Mesendoderm (in vitro differentiated cells): ENCODE results near the gene ARID5B.
"Not testable (repeated sequence)": the region's sequence is repeated elsewhere in the genome, so short reads cannot be mapped to it uniquely, and the experiment has no call there.

ENCODE experiments used
- DNase-seq: peaks from one replicate; pipeline ENCODE4 v3.0.0; 2013
- H2AK5ac ChIP-seq: 2 replicates; pipeline ENCODE4 v1.6.1; 2013; ENCODE audit warnings: low read length, inconsistent platforms
- H2BK120ac ChIP-seq: 2 replicates; pipeline ENCODE4 v1.6.1; 2013; ENCODE audit warnings: low read depth, mild to moderate bottlenecking, low read length, moderate library complexity, mixed read lengths
- H2BK15ac ChIP-seq: replicated peaks from 2 replicates; pipeline ENCODE4 v1.6.1; 2013; ENCODE audit warnings: low read depth, mild to moderate bottlenecking, moderate library complexity
- H2BK5ac ChIP-seq: 2 replicates; pipeline ENCODE4 v1.6.1; 2013; ENCODE audit warnings: low read length, inconsistent platforms
- H3K18ac ChIP-seq: 2 replicates; pipeline ENCODE4 v1.6.1; 2013; ENCODE audit warnings: mild to moderate bottlenecking, low read length, mixed read lengths
- H3K23ac ChIP-seq: one replicate; pipeline ENCODE4 v1.6.1; 2013; ENCODE audit warnings: low read length
- H3K27ac ChIP-seq: 2 replicates; pipeline ENCODE4 v1.5.1; 2013; ENCODE audit warnings: low read depth, mild to moderate bottlenecking, inconsistent platforms, low read length, moderate library complexity
- H3K27me3 ChIP-seq: 2 replicates; pipeline ENCODE4 v1.6.1; 2013; ENCODE audit warnings: low read length, control low read depth, mild to moderate bottlenecking, inconsistent platforms; ENCODE audit not compliant: insufficient read depth, poor library complexity
- H3K36me3 ChIP-seq: 2 replicates; pipeline ENCODE4 v1.6.1; 2013; ENCODE audit warnings: low read length, inconsistent platforms; ENCODE audit not compliant: control insufficient read depth, insufficient read depth
- H3K4ac ChIP-seq: one replicate; pipeline ENCODE4 v1.6.1; 2013; ENCODE audit warnings: low read depth, mild to moderate bottlenecking, low read length, moderate library complexity
- H3K4me1 ChIP-seq: 2 replicates; pipeline ENCODE4 v1.6.1; 2013; ENCODE audit warnings: low read depth, low read length, inconsistent platforms; ENCODE audit not compliant: control insufficient read depth
- H3K4me2 ChIP-seq: 2 replicates; pipeline ENCODE4 v1.6.1; 2013; ENCODE audit warnings: low read length
- H3K4me3 ChIP-seq: 2 replicates; pipeline ENCODE4 v1.5.1; 2013; ENCODE audit warnings: mild to moderate bottlenecking, low read length
- H3K56ac ChIP-seq: one replicate; pipeline ENCODE4 v1.6.1; 2013; ENCODE audit warnings: low read length
- H3K79me1 ChIP-seq: 2 replicates; pipeline ENCODE4 v1.6.1; 2013; ENCODE audit warnings: low read length, inconsistent platforms
- H3K79me2 ChIP-seq: 2 replicates; pipeline ENCODE4 v1.6.1; 2013; ENCODE audit warnings: mild to moderate bottlenecking, low read length; ENCODE audit not compliant: control insufficient read depth, insufficient read depth
- H3K9ac ChIP-seq: 2 replicates; pipeline ENCODE4 v1.6.1; 2013; ENCODE audit warnings: low read length, inconsistent platforms
- H4K5ac ChIP-seq: one replicate; pipeline ENCODE4 v1.6.1; 2013; ENCODE audit warnings: low read length
- H4K8ac ChIP-seq: one replicate; pipeline ENCODE4 v1.6.1; 2013; ENCODE audit warnings: low read depth, mild to moderate bottlenecking, control low read depth, low read length, moderate library complexity
- WGBS: extraction: QIAGEN DNeasy Blood & Tissue Kit; methylation state at CpG from one replicate; pipeline ENCODE4 v1.1.7; 2013; ENCODE audit warnings: low lambda C conversion rate, missing lambda C conversion rate; ENCODE audit not compliant: insufficient coverage; ENCODE audit errors: extremely low coverage; 5-methylcytosine and 5-hydroxymethylcytosine counted together

Gene ARID5B

DNA sequence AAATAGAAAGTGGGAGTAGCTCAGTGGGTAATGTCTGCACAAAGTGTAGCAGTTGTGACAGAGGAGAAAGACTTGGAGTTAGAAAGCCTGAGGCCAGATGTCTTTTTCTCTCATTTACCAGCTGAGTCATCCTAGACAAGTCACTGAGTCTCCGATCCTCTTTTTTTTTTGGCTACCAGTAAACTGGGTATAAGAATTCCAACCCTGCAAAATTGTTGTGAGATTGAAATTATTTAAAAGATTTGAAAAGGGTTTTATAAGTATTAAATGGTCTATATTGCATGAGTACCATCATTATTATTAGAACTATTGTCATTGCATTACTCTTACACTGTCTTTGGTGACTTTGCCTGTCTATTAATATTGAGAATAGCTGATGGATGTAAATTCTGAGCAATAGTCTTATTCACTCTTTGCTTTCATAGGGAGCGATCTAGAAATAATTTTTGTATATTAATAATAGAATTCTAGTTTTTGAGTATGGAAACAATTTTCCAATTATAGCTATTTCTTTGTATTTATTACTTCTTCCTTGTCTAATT lies 74.0 kb downstream of the ARID5B start:
- Histone ChIP-seq H3K23ac (no peak overlapping the region), H3K79me1 (no peaks in the 10 kb centered on the region), H3K27me3 (no peaks in the 10 kb centered on the region), H3K27ac (no peak overlapping the region), H4K5ac (no peak overlapping the region), H2BK15ac (no peak overlapping the region), H2BK5ac (no peak overlapping the region), H3K4me1 (no peaks in the 10 kb centered on the region), H3K79me2 (no peaks in the 10 kb centered on the region), H3K4ac (no peak overlapping the region), H2AK5ac (no peak overlapping the region), H3K18ac (no peak overlapping the region), H4K8ac (no peak overlapping the region), H3K4me2 (no peak overlapping the region), H3K4me3 (no peak overlapping the region), H3K36me3 (no peaks in the 10 kb centered on the region), H3K56ac (no peak overlapping the region), H3K9ac (no peak overlapping the region), H2BK120ac (no peak overlapping the region)
- peak; percentile 34 for DNase-seq
- no CpG with 5 or more reads among the region's 2 CpGs for WGBS

DNA sequence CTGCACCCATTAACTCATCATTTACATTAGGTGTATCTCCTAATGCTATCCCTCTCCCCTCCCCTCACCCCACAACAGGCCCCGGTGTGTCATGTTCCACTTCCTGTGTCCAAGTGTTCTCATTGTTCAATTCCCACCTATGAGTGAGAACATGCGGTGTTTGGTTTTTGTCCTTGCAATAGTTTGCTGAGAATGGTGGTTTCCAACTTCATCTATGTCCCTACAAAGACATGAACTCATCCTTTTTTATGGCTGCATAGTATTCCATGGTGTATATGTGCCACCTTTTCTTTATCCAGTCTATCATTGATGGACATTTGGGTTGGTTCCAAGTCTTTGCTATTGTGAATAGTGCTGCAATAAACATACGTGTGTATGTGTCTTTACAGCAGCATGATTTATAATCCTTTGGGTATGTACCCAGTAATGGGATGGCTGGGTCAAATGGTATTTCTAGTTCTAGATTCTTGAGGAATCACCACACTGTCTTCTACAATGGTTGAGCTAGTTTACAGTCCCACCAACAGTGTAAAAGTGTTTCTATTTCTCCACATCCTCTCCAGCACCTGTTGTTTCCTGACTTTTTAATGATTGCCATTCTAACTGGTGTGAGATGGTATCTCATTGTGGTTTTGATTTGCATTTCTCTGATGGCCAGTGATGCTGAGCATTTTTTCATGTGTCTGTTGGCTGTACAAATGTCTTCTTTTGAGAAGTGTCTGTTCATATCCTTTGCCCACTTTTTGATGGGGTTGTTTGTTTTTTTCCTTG lies 75.6 kb downstream of the ARID5B start:
- not testable (repeated sequence) for H4K8ac ChIP-seq, H3K23ac ChIP-seq, H3K4me3 ChIP-seq, H3K27me3 ChIP-seq, H2BK120ac ChIP-seq, H3K4ac ChIP-seq, H2BK15ac ChIP-seq, DNase-seq, H3K79me2 ChIP-seq, H3K56ac ChIP-seq, H3K4me2 ChIP-seq, H3K36me3 ChIP-seq, H3K4me1 ChIP-seq, H2BK5ac ChIP-seq, H3K79me1 ChIP-seq, H3K27ac ChIP-seq, H4K5ac ChIP-seq, H3K18ac ChIP-seq, H3K9ac ChIP-seq, H2AK5ac ChIP-seq
- no CpG with 5 or more reads among the region's 3 CpGs for WGBS

GRCh38 chr10:61978965-61979364 lies 77.5 kb downstream of the ARID5B start:
- no peaks in the 10 kb centered on the region for H3K79me1 ChIP-seq
- H3K4ac ChIP-seq, result no peak overlapping the region
- no peaks in the 10 kb centered on the region for H3K4me1 ChIP-seq
- no peak overlapping the region for H3K27ac ChIP-seq
- H3K9ac ChIP-seq, result no peak overlapping the region
- no peaks in the 10 kb centered on the region for H3K27me3 ChIP-seq
- no peak overlapping the region for H2BK15ac ChIP-seq
- no peaks in the 10 kb centered on the region for H3K36me3 ChIP-seq
- no peak overlapping the region for H3K56ac ChIP-seq
- no peak overlapping the region for H2BK5ac ChIP-seq
- H2AK5ac ChIP-seq, result no peak overlapping the region
- no peak overlapping the region for H3K4me3 ChIP-seq
- WGBS, result no CpG with 5 or more reads among the region's 5 CpGs
- no peak overlapping the region for H4K8ac ChIP-seq
- H3K23ac ChIP-seq, result no peak overlapping the region
- no peak overlapping the region for H3K4me2 ChIP-seq
- H3K79me2 ChIP-seq, result no peaks in the 10 kb centered on the region
- no peak overlapping the region for H2BK120ac ChIP-seq
- no peak overlapping the region for H3K18ac ChIP-seq
- DNase-seq, result no peak
- H4K5ac ChIP-seq, result no peak overlapping the region

DNA sequence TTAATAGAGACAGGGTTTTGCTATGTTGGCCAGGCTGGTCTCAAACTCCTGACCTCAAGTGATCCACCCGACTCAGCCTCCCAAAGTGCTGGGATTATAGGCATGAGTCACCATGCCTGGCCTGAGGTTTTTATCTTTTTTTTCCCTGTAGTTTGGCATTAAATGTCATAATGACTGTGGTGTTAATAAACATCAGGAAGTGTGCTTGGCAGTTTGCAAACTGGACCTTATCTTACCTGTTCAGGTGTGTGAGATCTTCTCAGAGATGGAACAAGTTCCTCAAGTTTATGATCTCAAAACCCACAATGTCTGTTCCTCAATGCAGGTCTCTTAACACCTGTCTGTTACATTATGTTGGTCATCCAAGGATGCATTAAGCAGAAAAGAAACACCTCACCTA lies 80.0 kb downstream of the ARID5B start:
- H3K79me1 ChIP-seq, result no peaks in the 10 kb centered on the region
- H3K4me1 ChIP-seq, result peaks cover under 1% of the 10 kb centered on the region
- no peak overlapping the region for H3K4me2 ChIP-seq
- H3K27me3 ChIP-seq, result no peaks in the 10 kb centered on the region
- no peak overlapping the region for H3K23ac ChIP-seq
- no peak overlapping the region for H4K8ac ChIP-seq
- H4K5ac ChIP-seq, result no peak overlapping the region
- H2AK5ac ChIP-seq, result no peak overlapping the region
- no peak overlapping the region for H3K4me3 ChIP-seq
- H2BK120ac ChIP-seq, result no peak overlapping the region
- no peak overlapping the region for H3K18ac ChIP-seq
- H3K79me2 ChIP-seq, result no peaks in the 10 kb centered on the region
- DNase-seq, result no peak
- no peak overlapping the region for H3K9ac ChIP-seq
- no CpG with 5 or more reads among the region's 1 CpG for WGBS
- H3K27ac ChIP-seq, result no peak overlapping the region
- H3K36me3 ChIP-seq, result no peaks in the 10 kb centered on the region
- no peak overlapping the region for H3K4ac ChIP-seq
- H2BK5ac ChIP-seq, result no peak overlapping the region
- no peak overlapping the region for H2BK15ac ChIP-seq
- no peak overlapping the region for H3K56ac ChIP-seq

DNA sequence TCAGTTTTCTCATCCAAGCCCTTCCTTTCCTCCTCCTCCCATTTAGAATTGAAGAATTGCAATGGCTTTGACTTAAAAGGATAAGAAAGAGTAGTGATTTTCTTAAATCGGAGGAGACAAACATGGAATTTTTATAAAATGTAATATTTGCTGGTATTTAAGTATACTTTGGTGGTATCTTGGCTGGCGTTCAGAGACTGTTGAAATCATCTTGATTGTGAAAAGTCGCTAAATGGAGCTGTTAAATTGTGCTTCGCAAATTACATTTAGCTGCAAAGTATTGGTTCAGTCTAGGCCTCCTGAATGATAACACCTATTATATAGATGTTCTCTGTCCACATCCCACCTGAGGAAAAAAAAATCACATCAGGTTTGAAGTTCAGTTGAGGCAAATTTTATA lies 81.8 kb downstream of the ARID5B start:
- Histone ChIP-seq H3K27me3 (no peaks in the 10 kb centered on the region), H4K5ac (no peak overlapping the region), H3K4me2 (no peak overlapping the region), H3K4me3 (no peak overlapping the region), H3K4me1 (peaks cover 4% of the 10 kb centered on the region), H2BK120ac (no peak overlapping the region), H3K18ac (no peak overlapping the region), H3K79me2 (no peaks in the 10 kb centered on the region), H2BK5ac (no peak overlapping the region), H3K27ac (no peak overlapping the region), H3K56ac (no peak overlapping the region), H3K36me3 (no peaks in the 10 kb centered on the region), H4K8ac (no peak overlapping the region), H2AK5ac (no peak overlapping the region), H3K9ac (no peak overlapping the region), H2BK15ac (no peak overlapping the region), H3K79me1 (no peaks in the 10 kb centered on the region), H3K23ac (no peak overlapping the region), H3K4ac (no peak overlapping the region)
- no CpG with 5 or more reads among the region's 4 CpGs for WGBS
- no peak for DNase-seq
